ENCODE measurements around the gene SMARCA2. TPM values are rescaled to one million over a fixed set of nuclear protein-coding genes. Genes with fewer than 3 reads are reported as not detected.

The SMARCA2 gene
- total RNA-seq, 4 donors from 2014 or later: 76.7 to 99.0 (median 89.8) TPM

GRCh38 chr9:1972672-1973071 is 42.5 kb upstream of the SMARCA2 start:
- Histone ChIP-seq H3K4me3 (no peak overlapping the region), H3K9me3 (no peaks in the 10 kb centered on the region), H3K36me3 (no peaks in the 10 kb centered on the region), H3K27me3 (no peaks in the 10 kb centered on the region), H3K4me1 (no peaks in the 10 kb centered on the region), H3K27ac (replicated peaks in 1 of 4) (no peak overlapping the region)
- no peak for DNase-seq (ENCODE audit: extremely low spot score)
- TF ChIP-seq CTCF (IDR thresholded peaks at IDR 0.05) (no peak), POLR2A (IDR thresholded peaks at IDR 0.05; ENCODE audit: low read depth) (no peak), POLR2AphosphoS5 (IDR thresholded peaks at IDR 0.05) (no peak), EP300 (IDR thresholded peaks at IDR 0.05) (no peak)
- intact Hi-C loops (cut with DNase I): no loop called here

- H3K4me1 ChIP-seq: peaks cover 4 to 9% (median 6%) of the 10 kb centered on the region in 4 donors
- intact Hi-C loops (cut with DNase I): no loop called here
Measured at GRCh38 chr9:1977026-1977425, 38.1 kb upstream of the SMARCA2 start.

GRCh38 chr9:1978941-1979340 is 36.2 kb upstream of the SMARCA2 start:
- WGBS: 76% methylated on average over 5 of the region's 5 CpGs
- no peak overlapping the region for H3K27ac ChIP-seq (replicated peaks in 1 of 4)

More at GRCh38 chr9:1977026-1977425, 38.1 kb upstream of the SMARCA2 start:
- DNase-seq (ENCODE audit: extremely low spot score): peak; percentile 62
- no peaks in the 10 kb centered on the region for H3K9me3 ChIP-seq
- WGBS: 92% methylated on average over 2 of the region's 2 CpGs
- no peak overlapping the region for H3K27ac ChIP-seq (replicated peaks in 1 of 4)
- H3K36me3 ChIP-seq: no peaks in the 10 kb centered on the region
- no peak overlapping the region for H3K4me3 ChIP-seq
- H3K27me3 ChIP-seq: no peaks in the 10 kb centered on the region
- TF ChIP-seq POLR2A (IDR thresholded peaks at IDR 0.05; ENCODE audit: low read depth): no peak
- TF ChIP-seq POLR2AphosphoS5 (IDR thresholded peaks at IDR 0.05): no peak
- TF ChIP-seq EP300 (IDR thresholded peaks at IDR 0.05): no peak
- TF ChIP-seq CTCF (IDR thresholded peaks at IDR 0.05): no peak

GRCh38 chr9:1979741-1980367 is 35.3 kb upstream of the SMARCA2 start:
- peaks cover 4 to 9% (median 6%) of the 10 kb centered on the region in 4 donors for H3K4me1 ChIP-seq
- no peaks in the 10 kb centered on the region for H3K36me3 ChIP-seq
- H3K27me3 ChIP-seq: no peaks in the 10 kb centered on the region
- TF ChIP-seq CTCF (IDR thresholded peaks at IDR 0.05) (no peak), POLR2AphosphoS5 (IDR thresholded peaks at IDR 0.05) (no peak), EP300 (IDR thresholded peaks at IDR 0.05) (no peak), POLR2A (IDR thresholded peaks at IDR 0.05; ENCODE audit: low read depth) (no peak)
- H3K4me3 ChIP-seq: no peak overlapping the region
- DNase-seq (ENCODE audit: extremely low spot score): no peak
- no peak overlapping the region for H3K27ac ChIP-seq (replicated peaks in 1 of 4)
- no peaks in the 10 kb centered on the region for H3K9me3 ChIP-seq
- intact Hi-C loops (cut with DNase I): no loop called here
- 62% methylated on average over 7 of the region's 7 CpGs for WGBS

More at GRCh38 chr9:1978941-1979340, 36.2 kb upstream of the SMARCA2 start:
- no peaks in the 10 kb centered on the region for H3K9me3 ChIP-seq
- no peak for TF ChIP-seq EP300 (IDR thresholded peaks at IDR 0.05)
- no peak for TF ChIP-seq POLR2AphosphoS5 (IDR thresholded peaks at IDR 0.05)
- no peak for TF ChIP-seq POLR2A (IDR thresholded peaks at IDR 0.05; ENCODE audit: low read depth)
- no peak for TF ChIP-seq CTCF (IDR thresholded peaks at IDR 0.05)
- no peak overlapping the region for H3K4me3 ChIP-seq
- no peaks in the 10 kb centered on the region for H3K27me3 ChIP-seq
- intact Hi-C loops (cut with DNase I): no loop called here
- no peak for DNase-seq (ENCODE audit: extremely low spot score)
- no peaks in the 10 kb centered on the region for H3K36me3 ChIP-seq
- H3K4me1 ChIP-seq: peaks cover 4 to 9% (median 6%) of the 10 kb centered on the region in 4 donors

- no peak for DNase-seq (ENCODE audit: extremely low spot score)
- Histone ChIP-seq H3K27ac (replicated peaks in 1 of 4) (no peak overlapping the region), H3K4me1 (peaks cover 4 to 9% (median 6%) of the 10 kb centered on the region in 4 donors), H3K4me3 (no peak overlapping the region), H3K9me3 (no peaks in the 10 kb centered on the region), H3K27me3 (no peaks in the 10 kb centered on the region), H3K36me3 (no peaks in the 10 kb centered on the region)
- TF ChIP-seq POLR2A (IDR thresholded peaks at IDR 0.05; ENCODE audit: low read depth) (no peak), EP300 (IDR thresholded peaks at IDR 0.05) (no peak), POLR2AphosphoS5 (IDR thresholded peaks at IDR 0.05) (no peak), CTCF (IDR thresholded peaks at IDR 0.05) (no peak)
- intact Hi-C loops (cut with DNase I): no loop called here
- 100% methylated on average over 1 of the region's 1 CpG for WGBS
Measured at GRCh38 chr9:1980387-1980786, 34.8 kb upstream of the SMARCA2 start.

All from esophagus muscularis mucosa (tissue), 4 donors.